Astrocyte of the spinal cord (primary cell): ENCODE measurements around the gene SENP2.
A peak's percentile ranks its signal among the peaks of the same experiment; 100 is the strongest.

Source experiments
- DNase-seq: peaks from one replicate; pipeline ENCODE4 v3.0.0; 2011; ENCODE audit warnings: low read depth, low spot score
- H3K4me3 ChIP-seq: 2 replicates; pipeline ENCODE4 v1.5.1; 2011; ENCODE audit warnings: low read depth, mild to moderate bottlenecking, low read length, moderate library complexity
- in situ Hi-C: cut with HindIII; loops from 2 replicates; pipeline ENCODE4 v1.10.0; 2017; ENCODE audit warnings: low sequenced_read_pairs
- TF ChIP-seq, protein P1 (sequence below): IDR thresholded peaks from 2 replicates; pipeline ENCODE4 v1.5.1; 2012; ENCODE audit warnings: low read depth, mild to moderate bottlenecking, low read length, inconsistent platforms

Gene SENP2

GRCh38 chr3:185585859-185586685 lies at the start of gene SENP2:
Gene SENP2 (plus strand): TSS chr3:185586295. CDS start chr3:185586414, 119 bp downstream.
- DNase-seq: peak; percentile 99
- TF ChIP-seq, protein P1, sequence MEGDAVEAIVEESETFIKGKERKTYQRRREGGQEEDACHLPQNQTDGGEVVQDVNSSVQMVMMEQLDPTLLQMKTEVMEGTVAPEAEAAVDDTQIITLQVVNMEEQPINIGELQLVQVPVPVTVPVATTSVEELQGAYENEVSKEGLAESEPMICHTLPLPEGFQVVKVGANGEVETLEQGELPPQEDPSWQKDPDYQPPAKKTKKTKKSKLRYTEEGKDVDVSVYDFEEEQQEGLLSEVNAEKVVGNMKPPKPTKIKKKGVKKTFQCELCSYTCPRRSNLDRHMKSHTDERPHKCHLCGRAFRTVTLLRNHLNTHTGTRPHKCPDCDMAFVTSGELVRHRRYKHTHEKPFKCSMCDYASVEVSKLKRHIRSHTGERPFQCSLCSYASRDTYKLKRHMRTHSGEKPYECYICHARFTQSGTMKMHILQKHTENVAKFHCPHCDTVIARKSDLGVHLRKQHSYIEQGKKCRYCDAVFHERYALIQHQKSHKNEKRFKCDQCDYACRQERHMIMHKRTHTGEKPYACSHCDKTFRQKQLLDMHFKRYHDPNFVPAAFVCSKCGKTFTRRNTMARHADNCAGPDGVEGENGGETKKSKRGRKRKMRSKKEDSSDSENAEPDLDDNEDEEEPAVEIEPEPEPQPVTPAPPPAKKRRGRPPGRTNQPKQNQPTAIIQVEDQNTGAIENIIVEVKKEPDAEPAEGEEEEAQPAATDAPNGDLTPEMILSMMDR: no peak
- H3K4me3 ChIP-seq: peak within 1 kb of the TSS; percentile 99
- in situ Hi-C loops: no loop called here

DNA sequence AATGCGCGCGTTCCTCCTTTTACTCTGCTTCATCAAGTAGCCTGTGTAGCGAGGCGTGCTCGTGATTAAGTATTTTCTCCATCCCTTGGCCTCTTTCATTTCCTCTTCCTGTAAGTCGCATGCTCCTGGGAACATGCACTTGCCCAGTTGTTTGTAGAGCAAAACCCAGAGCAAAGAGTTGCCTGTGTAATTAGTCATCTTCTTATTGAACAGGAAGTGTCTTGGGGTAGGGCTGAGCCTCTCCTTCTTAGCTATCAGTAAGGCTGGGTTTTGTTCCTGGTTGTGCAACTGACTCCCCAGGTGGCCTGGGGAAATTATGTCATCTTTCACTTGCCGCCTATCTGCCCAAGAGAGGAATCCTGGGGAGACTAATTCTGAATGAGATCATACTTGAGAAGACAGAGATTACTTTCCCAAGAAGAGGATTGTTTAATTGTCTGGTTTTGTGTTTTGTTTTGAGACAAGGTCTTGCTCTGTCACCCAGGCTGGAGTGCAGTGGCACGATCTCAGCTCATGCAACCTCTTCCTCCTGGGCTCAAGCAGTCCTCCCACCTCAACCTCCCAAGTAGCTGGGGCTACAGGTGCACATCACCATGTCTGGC lies 48.6 kb upstream of the SENP2 start:
- DNase-seq: peak; percentile 90
- in situ Hi-C loops: no loop called here
- TF ChIP-seq, protein P1: no peak
- H3K4me3 ChIP-seq: no peak overlapping the region

GRCh38 chr3:185539934-185540333 lies 46.2 kb upstream of the SENP2 start:
- no peak overlapping the region for H3K4me3 ChIP-seq
- TF ChIP-seq, protein P1: no peak
- in situ Hi-C loops: no loop called here
- no peak for DNase-seq

DNA sequence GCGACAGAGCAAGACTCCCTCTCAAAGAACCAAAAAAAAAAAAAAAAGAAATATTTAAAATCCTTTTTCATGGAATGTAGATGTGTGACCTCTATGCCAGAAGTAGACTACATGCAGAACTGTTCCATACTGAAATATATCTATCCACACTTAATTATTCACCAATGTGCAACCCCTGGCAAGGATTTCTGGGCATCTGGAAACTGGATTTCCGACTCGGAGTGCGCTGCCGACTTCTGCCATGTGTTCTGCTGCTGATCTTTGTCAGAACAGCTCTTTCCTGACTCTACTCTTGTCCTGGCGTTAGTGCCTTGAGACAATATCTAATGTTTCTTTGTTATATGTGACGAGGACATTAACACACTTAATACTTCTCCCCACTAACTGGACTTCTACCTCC lies 45.4 kb upstream of the SENP2 start:
- TF ChIP-seq, protein P1: no peak
- H3K4me3 ChIP-seq: no peak overlapping the region
- in situ Hi-C loops: no loop called here
- no peak for DNase-seq

GRCh38 chr3:185549122-185549521 lies 37.0 kb upstream of the SENP2 start:
- in situ Hi-C loops: no loop called here
- TF ChIP-seq, protein P1: no peak
- H3K4me3 ChIP-seq: no peak overlapping the region
- DNase-seq: peak; percentile 94

GRCh38 chr3:185549651-185550111 lies 36.4 kb upstream of the SENP2 start:
- in situ Hi-C loops: no loop called here
- H3K4me3 ChIP-seq: no peak overlapping the region
- TF ChIP-seq, protein P1: no peak
- peak; percentile 15 for DNase-seq
